GOT3 (cell line): ENCODE data around the gene THY1.
A peak's percentile ranks its signal among the peaks of the same experiment; 100 is the strongest.

ENCODE experiments used
- DNase-seq: peaks from one replicate; lab custom pipeline; 2025; ENCODE audit warnings: mixed read lengths; lab: John Stamatoyannopoulos, UW

Gene THY1

DNA sequence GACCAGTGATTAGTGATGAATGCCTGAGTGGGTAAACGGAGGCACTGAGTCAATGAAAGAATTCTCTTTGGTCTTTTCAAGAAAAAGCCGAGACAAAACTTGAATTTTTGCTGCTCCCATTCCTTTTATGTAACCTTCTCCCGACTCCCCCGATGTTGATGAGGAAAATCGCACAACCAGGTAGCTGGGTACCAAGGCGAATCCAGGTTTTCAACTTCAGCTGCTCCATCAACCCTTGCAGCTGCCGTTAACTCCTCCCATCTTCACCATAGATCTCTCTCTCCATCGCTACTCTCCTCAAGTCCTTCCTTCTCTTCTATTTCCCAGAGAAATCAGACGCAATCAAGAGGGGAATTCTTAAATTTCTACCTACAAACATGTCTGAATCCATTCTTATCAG, 40.9 kb downstream of the THY1 start:
- DNase-seq = no peak

DNA sequence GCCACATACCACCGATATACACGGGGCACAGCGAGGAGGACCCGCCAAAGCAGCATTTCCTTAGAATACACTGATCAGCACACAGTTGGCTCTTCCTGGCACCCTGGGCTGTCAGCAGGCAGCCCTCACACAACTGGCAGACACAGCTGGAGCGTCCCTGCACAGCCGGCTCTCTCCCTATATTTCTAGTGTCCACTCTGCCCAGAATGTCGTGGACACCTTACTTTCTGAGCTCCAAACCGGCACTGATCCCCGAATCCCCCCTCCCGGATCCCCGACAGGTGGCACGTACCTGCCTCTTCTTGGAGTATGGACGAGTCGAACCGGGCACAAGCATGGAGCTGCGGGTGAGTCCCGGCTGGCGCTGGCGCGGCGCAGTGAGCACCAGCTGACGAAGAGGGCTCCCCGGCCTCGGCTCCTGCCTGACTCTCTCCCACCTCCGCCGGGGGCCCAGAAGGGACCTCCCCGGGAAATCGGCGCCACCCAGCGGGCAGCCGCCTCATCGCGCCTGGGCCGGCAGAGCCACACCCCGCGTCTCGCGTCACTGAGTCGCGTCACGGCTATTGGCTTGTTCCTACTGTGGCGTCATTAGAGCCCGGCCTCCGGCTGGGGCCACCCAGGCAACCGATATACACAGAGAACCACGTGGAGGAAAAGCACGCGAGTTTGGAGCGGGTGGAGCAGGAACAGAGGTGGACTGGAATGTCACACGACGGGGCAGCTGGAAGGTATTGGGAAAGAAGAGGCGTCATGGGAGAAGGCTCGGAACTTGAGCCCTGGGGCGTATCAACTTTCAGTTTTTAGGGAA, 41.6 kb downstream of the THY1 start, which contains the start of gene USP2:
USP2 (minus strand) TSS at position 510 of the 808 bp plus-strand sequence. CDS start 8,210 bp downstream, outside the sequence.
- peak; percentile 78 for DNase-seq

DNA sequence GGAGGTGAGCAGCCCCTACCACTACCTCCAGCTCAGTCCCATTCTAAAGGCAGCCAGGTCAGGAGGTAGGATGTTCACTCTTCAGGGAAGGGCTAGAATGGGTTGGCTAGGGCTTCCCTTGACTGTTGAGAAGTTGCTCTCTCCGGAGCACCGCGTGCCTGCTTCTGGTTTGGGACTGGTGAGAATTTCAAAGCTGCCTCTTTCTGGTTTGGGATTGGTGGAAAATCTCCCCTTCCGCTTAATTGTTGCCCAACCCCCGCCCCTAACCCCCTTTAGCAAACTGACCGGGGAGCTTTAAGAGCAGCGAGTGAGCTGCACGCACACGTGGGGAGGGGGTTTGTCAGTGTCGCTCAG, 42.2 kb downstream of the THY1 start:
- no peak for DNase-seq

DNA sequence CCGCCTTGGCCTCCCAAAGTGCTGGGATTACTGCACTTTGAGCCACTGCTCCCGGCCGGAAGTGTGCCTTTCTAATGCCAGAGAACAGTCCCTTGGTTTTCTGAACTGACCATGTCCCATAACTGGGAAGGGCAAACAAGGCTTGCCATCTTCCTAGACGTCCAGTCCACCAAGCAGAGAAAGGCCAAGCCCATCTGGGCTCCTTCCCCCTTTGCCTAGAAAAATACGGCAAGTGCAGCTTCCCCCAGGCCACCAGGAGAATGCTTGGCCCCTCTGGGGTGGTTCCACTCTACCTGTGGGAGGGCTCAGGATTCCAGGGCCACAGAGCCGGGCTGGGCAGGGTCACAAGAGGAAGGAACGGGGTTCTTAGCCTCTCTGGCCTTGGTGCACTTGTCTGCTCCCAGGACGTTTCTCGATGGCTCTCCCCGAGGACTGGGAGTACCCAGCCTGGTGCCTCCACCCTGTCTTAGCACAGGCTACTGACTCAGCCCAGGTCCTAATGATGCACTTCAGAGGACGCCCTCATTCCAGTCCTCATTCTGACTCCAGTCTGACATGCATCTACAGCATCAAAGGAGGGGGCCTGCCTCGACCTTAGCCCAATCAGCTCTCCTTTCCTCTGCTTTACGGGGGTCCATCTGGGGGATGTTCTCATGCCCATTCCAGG, 42.7 kb downstream of the THY1 start:
- DNase-seq = no peak

DNA sequence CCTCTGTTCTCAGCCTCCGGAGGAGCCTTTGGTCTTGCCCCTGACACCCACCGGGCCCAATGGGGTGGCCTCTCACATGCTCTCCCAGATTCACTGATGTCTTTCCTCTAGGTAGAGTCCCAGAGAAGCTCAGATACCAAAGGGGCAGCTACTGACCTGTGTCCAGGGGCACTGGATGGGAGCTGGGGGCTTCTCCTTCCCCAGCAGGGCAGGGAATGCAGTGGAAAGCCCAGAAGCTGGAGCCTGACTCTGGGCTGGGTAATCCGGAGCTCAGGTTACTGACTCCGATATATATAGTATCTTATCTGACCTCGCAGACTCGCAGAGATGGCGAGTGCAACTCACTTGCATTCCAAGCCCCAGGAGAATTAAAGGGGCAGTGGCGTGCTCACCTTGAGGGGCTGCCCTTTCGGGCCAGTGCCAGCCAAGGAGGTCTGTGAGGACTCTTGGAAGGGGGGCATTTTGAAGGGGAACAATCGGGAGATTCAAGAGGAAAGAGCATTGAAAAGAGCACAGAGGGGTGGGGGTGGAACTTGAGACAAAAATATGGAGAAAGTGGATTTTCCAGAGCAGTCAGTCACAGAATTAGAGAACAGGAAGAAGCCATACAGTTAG, 44.0 kb downstream of the THY1 start:
- DNase-seq = no peak

DNA sequence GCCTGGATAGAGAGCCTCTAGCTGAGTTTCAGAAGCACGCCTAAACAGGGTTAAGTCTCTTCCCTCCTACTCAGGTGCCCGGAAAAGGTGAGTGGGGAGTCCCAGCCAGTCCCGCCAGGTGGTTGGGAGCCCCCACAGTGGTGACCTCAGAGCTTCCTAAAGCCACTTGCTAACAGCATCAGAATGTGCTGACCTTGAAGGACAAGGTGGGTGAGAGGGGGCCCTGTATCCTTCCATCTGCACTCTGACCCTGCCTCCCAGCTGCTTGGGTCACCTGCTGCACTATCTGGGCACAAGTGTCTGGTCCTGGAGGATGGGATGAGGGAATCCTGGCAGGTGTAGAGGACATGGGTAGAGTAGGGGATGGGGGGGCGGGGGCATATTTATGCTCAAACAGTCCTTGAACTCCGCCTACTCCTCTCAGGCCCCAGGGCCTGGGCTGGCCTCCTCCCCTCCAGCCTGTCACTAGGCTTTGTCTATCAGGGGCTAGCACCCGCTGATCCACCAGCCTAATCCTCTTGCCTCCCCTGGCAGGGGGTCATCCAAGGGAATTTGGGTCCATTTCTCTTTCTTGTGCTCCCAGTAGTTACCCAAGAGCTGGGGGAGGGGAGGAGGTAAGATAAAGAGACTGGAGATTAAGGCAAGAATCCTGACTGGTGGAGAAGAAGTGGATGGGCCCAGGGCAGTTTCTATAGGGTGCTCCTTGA, 44.9 kb downstream of the THY1 start:
- no peak for DNase-seq

DNA sequence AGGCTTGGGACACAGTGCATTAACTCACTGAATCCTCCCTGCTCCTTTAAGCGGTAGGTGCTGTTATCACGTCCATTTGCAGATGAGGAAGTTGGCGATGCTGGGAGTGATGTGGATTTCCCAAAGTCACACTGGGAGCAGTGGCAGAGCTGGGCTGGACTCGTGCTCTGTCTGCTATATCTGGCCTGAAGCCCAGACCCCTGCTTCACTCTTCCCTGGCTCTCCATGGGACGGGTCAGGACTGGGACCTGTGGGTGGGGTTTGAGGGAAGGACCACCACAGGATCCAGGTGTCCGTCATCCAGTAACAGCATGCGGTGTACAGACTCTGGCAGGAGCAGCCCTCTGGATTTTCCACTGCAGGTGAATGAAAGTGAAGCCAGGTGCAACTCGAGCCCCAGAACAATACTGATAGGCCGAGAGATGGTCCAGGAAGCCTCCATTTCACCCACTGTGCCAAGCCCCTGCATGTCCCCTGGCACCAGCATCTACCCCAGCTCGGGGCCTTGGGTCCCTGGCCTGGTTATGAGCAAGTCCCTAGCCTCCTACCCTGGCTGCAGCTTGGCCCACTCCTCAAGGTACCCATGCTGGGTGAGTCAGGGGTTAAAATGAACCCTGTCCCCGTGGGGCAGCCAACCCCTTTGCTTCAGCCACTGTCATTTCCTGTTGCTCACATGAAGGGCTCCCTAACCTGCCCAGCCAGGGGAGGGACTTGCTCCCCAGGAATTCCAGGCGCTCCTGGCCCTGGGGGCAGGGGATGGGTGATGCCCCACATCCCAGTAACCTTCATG, 45.7 kb downstream of the THY1 start:
- no peak for DNase-seq

DNA sequence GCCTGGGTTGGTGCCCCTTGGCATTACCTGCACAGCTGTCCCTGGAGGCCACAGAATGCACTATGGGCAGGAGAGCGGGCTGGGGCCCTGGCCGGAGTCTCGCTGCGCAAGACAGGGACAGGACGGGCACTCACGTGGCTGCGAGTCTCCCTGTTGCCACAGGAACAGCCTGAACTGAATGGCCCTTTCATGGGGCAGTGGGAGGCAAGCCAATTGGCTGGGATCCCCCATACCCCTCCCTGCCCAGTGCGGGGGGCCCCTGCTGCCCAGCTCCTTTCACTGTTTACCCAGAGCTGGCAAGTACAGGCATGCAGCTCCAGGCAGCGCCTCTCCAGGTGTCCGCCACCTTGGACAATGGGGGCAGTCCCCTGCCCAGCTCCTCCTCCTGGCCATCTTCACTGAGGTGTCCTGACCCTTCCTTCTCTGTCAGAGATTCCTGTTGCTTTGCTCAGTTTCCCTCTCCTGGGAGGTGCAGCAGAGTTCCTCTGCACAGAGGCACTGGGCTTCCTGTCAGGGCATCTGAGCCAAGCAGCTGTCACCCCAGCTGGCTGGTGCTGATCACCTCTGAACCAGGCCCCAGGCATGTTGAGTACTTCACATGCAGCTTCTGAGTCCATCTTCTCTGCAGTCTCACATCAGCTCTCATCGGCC, 46.6 kb downstream of the THY1 start:
- no peak for DNase-seq

DNA sequence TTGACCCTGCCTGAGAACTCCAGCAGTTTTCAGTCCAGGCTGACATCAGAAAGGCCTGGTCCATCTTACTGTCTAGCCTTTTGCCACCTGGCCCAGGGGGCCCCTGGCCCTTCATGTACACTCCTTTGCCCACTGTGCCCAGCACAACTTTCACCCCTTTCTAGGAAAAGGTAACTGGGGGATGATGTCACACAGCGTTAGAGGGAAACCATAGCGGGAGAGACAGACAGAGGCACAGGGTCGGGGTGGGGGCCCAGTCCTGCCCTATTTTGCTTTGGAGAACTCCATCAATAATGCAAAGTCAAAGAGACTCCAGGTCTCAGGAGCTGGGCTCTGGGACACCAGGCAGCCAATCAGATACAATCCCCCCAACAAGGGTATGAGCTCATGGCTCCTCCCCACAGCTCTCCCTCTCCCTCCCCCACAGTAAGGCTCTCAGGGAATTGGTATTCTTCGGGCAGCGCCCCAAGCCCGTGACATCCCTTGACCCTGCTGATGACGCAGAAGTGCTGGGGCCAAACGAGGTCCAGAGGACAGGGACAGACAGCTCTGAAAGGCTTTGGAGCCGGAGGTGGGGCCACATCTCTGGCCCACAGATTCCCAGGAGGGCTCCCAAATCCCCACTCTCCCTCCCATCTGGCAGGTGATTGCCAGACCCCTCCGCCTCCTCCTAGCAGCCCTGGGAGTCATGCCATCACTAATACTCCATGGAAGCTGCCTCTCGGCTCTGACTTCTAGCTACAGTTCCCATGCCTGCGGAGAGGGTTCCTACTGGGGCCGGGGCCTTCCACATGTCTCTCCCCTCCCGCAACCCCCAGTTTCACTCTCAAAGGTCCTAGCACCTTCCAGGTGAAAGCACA, 47.4 kb downstream of the THY1 start:
- peak; percentile 2 for DNase-seq

DNA sequence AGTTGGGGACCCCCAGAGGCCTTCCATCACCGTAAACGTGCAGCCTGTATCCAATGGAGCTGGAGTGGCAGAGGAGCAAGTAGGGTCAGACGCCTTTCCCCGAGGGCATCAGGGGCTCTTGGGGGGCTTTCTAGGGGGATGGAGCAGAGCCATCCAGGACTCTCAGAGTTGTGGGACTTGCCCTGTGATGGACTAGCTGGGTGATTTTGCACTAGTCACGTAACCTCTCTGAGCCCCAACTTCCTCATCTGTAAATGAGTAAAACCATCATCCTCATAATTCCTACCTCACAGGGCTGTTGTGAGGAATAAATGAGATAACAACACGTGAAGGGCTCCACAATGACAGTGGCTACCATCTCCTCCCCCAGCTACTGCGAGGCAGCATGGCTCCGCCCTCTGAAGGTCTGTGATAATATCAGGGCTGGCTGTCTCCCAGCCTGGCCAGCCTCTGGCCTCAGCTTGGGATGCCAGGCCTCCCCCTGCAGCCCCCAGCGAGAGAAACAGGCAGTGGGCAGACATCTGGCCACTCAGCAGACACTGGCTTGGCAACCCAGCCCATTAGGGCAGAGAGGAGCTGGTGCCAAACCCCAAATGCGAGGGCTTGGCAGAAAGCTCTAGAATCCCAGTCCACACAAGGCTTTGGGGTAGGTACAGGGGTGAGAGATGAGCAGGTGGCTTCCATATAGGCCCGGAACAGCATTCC, 48.2 kb downstream of the THY1 start:
- no peak for DNase-seq

DNA sequence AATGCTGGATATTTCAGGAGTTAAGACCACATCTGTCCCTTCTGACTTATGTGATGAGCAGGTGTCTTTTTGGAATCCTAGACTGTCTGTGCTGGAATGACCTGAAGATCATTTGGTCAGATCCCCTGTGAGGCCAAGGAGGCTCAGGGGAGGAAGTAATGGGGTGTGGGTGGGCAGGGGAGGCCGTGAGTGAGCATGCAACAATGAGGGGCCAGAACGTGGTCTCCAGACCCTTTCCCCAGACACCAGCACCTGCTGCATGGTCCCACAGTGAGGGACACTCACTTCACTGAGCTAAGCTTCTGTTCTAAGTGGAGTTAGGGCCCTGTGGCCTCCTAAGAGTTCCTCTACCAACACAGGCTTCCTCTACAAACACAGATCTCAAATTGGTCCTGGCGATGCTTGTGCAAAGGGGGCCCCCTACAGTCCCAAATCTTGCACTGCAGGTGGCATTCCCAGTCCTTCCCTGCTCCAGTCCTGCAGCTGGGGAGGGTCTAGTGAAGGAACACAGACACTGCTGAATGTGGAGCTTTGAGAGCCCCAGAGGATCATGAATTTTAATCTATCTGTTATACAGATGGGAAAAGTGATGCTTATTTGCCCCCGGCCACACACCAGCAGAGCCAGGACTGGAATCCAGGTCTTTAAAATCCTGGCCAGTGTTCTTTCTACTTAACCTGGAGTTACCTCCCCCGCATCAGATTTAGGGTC, 48.9 kb downstream of the THY1 start:
- DNase-seq = peak; percentile 4

DNA sequence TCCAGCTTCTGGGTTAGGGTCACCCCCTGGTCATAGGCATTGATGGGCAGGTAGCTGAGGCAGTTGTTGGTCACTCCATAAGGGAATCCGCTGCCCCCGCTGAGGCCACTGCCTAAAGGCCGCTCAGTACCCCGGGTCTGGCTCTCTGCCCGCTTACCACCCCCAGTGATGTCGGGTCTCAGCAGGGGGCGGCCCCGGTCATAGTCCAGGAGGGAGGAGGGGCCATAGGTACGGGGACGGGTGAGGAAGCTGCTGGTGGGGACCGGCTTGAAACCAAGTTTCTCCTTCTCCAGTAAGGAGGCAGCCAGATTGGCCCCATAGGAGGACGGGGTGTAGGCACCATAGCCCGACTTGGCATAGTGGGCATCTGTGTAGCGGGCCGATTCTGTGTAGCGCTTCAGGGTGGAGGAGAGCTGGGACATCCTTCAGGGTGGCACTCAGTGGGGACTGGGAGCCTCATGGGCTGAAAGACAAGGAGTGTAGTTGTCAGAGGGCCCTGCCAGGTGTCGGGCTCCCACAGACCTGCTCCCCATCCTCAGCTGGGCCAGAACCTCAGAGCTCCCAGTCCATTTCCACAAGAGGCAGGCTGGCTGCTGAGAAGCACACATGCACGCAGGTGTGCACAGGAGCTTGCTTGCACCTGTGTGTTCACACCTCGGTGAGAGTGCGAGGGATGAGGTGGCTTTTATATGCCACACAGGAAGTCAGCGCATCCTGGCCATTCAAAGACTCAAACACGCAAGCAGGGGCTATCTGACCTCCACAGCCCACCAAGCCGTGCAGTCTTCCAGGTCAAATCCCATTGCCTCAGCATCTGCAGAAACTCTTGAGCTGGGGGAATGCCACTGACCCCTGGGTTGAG, 49.7 kb downstream of the THY1 start:
- no peak for DNase-seq

DNA sequence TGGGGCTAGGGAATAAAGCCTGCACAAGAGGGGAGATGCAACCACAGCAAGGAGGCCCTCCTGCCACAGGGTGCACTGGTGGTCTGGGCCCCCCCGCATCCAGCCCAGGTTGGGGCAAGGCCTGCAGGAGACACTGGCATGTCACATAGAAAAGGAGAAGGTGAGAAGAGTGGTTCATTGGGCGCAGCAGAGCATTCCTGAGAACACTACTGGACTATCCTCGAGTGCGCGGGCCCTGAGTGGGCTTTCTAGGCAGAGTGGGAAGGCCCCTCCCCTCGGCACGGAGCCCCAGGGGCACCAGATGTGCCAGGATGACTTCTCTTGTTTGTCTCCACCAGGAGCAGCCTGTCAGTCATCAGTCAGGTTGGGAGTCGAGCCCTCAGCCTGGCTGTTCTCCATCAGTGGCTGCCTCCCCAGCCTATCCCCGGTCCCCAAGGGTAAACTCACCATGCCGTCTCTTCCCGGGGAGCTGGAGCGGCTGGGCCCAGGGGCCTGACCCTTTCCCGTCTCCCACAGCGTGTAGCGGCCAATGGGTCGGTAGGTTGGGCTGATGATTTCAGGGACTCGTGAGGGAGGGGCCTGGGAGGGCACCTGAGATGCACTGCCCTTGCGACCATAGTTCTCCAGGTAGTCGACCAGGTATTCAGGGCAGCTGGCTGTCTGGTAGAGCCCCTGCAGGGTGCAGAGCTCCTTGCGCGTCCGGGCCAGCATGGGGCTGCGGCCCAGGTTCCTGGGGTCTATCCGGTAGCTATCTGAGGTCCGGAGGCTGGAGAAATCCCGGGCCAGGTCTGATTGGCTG, 50.5 kb downstream of the THY1 start:
- DNase-seq = no peak

DNA sequence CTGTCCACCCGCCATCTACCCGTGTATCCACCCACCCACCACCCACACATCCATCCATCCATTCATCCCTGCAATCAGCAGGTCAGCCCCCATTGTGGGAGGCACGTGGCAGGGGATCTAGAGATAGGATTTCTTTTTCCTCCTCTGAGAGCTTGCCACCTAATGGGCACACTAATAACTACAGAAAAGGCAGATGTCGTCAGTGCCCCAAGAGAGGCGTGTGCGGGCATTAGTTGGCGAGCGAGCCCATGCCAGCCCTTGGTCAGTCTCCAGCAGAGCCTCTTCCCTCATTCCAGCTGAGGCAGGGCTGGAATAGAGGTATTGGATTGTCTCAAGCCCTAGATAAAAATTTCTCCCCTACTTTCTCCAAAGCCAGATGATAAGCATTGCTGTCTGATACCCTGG, 51.2 kb downstream of the THY1 start:
- DNase-seq = no peak

DNA sequence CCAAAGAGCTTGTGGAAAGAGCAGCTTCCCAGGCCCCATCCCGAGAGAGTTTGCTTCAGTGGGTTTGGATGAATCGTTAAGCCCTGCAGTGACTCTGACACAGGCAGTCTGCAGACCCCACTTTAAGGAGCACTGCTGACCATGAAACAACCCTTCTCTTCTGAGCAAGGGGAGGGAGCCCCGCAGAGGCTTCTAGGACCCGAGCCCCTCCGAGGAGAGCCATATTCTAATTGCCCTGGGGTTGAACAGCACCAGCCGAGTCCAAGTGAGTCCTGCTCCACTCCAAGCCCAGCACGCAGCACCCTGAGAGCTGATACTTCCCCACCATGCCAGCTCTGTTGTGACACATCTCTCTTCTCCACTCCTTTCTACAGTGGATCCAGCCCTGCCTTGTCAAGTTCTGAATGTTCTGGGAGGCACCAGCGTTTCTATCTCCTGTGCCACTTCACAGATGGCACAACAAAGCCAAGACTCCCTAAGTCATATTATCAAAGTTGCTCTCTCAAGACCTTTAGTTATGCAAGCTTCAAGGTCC, 51.8 kb downstream of the THY1 start:
- DNase-seq = no peak

DNA sequence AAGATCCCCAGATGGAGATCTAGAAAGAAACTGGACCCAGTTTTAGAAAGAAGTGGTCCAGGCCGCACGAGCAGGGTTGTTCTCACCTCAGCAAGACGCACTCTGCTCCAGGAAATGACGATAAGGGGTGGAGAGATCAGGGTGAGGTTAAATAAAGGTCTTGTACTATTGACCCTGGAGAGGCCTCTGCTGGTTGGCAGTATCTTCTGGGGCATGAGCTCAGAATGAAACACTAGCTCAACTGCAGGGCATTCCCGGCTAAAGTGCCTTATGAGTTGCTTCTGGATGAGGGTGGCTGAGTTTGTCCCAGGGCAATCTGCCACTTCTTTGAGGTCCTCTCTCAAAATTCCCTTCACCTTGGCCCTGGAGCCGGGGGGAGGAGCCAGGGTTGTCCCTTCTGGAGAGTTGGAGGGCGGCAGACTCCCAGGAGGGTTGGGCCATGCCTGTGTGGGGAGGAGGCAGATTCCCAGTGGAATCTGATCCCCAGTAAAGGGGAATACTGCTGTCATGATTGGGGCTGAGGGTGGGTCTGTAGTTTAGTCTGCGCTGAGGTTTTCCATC, 52.4 kb downstream of the THY1 start:
- no peak for DNase-seq
